Activated effector memory CD4-positive, alpha-beta T cell treated with Interleukin-2 at 50 U/mL for 16 hours (primary cell): Measurements from ENCODE around the gene BTF3.
A peak's percentile ranks its signal among the peaks of the same experiment; 100 is the strongest.
"Not testable (repeated sequence)": the region's sequence is repeated elsewhere in the genome, so short reads cannot be mapped to it uniquely, and the experiment has no call there.

ENCODE experiments used
- DNase-seq: peaks from one replicate; pipeline ENCODE4 v3.0.0-alpha.2; 2020

The BTF3 gene

GRCh38 chr5:73498057-73498992 lies at the start of gene BTF3:
Gene BTF3 (plus strand): TSS chr5:73498442. CDS start chr5:73498668, 226 bp downstream.
- peak; percentile 87 for DNase-seq

GRCh38 chr5:73448463-73449136 lies 49.6 kb upstream of the BTF3 start, which contains the start of gene FOXD1:
Gene FOXD1 (minus strand): TSS chr5:73448777. CDS start chr5:73448362, 415 bp downstream.
- DNase-seq = peak; percentile 12

- no peak for DNase-seq
Measured at GRCh38 chr5:73450137-73450536, 48.1 kb upstream of the BTF3 start.

GRCh38 chr5:73450672-73451223 lies 47.5 kb upstream of the BTF3 start:
- DNase-seq = no peak

GRCh38 chr5:73451224-73452130 lies 46.8 kb upstream of the BTF3 start:
- peak; percentile 52 for DNase-seq

- DNase-seq = no peak
Measured at GRCh38 chr5:73452215-73452614, 46.0 kb upstream of the BTF3 start.

- no peak for DNase-seq
Measured at GRCh38 chr5:73454379-73455036, 43.7 kb upstream of the BTF3 start.

- DNase-seq = not testable (repeated sequence)
Measured at GRCh38 chr5:73456462-73456861, 41.8 kb upstream of the BTF3 start.

GRCh38 chr5:73459366-73459765 lies 38.9 kb upstream of the BTF3 start:
- no peak for DNase-seq

GRCh38 chr5:73460133-73460532 lies 38.1 kb upstream of the BTF3 start:
- DNase-seq = no peak

- DNase-seq = no peak
Measured at GRCh38 chr5:73464016-73464745, 34.1 kb upstream of the BTF3 start.

- DNase-seq = not testable (repeated sequence)
Measured at GRCh38 chr5:73468638-73469037, 29.6 kb upstream of the BTF3 start.

- DNase-seq = no peak
Measured at GRCh38 chr5:73469878-73470277, 28.4 kb upstream of the BTF3 start.

GRCh38 chr5:73471654-73472053 lies 26.6 kb upstream of the BTF3 start:
- no peak for DNase-seq

GRCh38 chr5:73472116-73472515 lies 26.1 kb upstream of the BTF3 start:
- no peak for DNase-seq

GRCh38 chr5:73480500-73480899 lies 17.7 kb upstream of the BTF3 start:
- no peak for DNase-seq

GRCh38 chr5:73482383-73483136 lies 15.7 kb upstream of the BTF3 start:
- no peak for DNase-seq

GRCh38 chr5:73483676-73484075 lies 14.6 kb upstream of the BTF3 start:
- DNase-seq = no peak

GRCh38 chr5:73484511-73484910 lies 13.7 kb upstream of the BTF3 start:
- no peak for DNase-seq

- no peak for DNase-seq
Measured at GRCh38 chr5:73485715-73486114, 12.5 kb upstream of the BTF3 start.
